IPS DF 4.7 (cell line): Measurements from ENCODE around the gene IRF1.

Source experiments
- DNase-seq: peaks from one replicate; pipeline ENCODE4 v3.0.0-alpha.2; 2013; ENCODE audit warnings: low spot score; ENCODE audit errors: extremely low read depth

The IRF1 gene

DNA sequence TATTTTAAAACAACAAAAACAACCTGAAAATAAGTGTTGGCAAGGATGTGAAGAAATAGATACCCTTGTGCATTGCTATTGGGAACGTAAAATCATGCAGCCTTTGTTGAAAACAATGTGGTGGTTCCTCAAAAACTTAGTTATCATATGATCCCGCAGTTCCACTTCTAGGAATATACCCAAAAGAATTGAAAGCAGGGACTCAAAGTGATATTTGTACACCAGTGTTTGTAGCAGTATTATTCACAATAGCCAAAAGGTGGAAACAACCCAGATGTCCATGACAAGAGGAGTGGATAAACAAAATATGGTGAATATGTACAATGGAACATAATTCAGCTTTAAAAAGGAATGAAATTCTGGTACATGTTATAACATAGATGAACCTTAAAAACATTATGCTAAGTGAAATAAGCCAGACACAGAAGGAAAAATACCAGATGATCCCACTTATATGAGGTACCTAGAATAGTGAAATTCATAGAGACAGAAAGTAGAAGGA lies 29.0 kb downstream of the IRF1 start:
- no peak for DNase-seq

DNA sequence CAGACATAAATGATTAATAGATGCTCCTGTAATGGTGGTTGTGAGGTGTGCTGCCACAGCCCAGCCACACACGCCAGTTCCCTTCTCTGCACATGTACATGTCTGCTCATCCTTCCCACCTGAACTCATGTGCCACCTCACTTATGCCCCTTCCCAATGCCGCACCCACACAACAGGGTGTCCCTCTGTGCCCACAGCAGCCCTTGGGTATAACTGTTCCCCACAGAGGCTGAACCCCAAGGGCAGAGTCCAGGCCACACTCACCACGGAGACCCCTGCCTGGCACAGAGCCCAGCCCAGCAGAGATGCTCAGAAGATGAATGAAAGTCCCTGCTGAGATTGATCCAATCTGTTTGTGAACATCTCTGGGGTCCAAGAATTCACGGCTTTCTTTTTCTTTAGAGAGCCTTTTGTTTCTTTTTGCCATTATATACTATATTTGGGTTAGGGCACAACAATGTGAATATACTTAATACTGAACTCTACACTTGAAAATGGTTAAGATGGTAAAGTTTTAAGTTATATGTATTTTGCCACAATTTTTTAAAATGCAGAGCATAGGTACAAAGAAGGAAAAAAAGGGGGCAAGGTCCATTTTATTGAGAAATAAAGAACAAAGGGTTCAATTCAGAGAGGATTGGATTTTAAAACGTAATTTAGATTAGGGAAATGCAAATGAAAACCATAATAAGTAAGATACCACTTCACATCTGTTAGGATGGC lies 29.6 kb downstream of the IRF1 start:
- DNase-seq: no peak

DNA sequence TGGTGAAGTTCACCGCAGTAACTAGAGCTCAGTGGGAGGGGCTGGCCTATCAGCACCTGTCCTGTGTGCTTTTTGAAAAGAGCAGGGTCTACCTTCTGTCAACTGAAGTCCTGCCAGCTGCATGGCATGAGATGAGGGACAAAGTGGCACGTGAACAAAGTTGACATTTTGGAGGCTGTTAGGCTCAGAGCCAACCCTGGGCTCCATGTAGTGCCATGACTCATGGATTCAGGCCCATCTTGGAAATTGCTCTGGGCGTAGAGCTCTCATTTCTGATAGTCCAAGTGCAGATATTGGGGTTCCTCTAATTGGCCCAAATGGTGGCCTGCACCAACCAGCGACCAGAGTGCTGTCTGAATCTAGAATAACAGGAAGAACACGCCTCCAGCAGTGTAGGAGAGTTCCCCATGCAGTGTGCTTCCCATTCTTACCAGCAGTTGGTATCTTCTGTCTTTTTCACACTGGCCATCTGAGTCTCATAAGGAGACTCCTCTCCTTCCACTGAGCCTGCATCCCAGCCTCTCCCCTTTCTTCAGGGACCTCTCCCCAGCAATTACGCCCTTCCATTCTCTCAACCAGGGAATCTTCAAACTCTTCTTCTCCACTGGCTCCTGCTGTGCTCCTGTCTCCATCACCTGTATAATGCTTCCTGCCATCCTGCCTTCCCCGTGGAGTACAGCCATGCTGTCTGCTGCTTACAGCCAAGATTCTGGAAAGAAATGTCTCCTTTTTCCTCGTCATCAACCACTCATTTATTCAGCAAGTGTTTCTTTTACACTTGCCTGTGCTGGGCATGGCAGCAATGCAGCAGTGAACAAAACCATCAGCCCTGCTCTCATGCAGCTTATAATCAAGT lies 30.4 kb downstream of the IRF1 start:
- no peak for DNase-seq

DNA sequence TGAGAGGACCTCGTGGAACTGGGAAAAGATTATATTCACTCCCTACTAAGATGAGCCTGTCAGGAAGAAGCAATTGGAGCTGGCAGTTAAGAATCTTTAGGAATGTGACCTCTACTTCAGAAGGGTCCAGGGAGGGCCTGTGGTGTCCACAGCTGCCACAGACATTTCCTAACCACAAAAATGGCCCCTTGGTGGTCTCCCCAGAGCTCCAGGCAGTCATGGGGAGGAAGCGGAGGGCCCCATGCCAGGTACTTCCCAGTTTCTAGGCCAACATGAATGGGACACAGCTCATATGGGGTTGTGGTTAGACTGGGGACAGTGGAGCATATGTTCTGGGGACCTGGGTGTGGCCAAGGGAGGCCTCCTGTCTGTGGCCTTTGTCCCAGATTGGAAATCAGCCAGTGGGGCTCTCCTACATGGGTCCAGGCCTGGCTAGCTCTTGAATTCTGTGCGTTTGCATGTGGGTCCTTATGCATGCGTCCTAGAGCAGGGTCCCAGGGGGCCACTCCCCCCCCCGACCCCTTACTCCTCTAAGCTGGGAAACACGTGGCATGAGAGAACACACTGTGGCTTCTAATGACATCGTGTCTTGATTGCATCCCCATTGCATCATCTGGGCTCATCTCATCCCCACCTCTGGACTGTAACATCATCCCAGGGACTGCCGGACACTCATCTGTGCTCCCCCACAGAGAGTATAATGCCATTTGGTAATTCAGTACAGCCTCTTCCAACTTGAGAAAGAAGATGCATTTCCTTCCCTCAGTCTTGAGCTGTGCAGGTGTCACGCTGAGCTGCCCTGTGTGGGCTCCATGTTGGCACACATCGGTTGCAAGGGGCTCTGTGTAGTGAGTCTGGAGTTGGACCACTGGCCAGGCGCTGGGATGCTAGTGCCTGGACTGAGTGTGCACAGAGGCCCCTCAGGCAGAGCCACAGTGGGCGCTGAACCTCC lies 31.3 kb downstream of the IRF1 start:
- no peak for DNase-seq

DNA sequence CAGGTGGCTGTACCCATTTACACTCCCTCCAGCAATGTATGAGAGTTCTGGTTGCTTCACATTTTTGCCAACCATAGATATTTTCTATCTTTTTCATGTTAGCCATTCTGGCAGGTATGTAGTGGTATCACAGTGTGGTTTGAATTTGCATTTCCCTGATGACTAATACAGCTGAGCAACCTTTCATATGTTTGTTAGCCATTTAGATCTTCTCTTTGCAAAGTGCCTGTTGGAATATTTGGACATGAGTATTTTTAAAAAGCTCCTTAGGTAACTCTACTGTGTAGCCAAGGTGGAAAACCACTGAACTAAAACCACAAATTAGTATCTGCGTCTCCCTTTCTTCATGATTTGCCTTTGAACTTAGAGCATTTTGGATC lies 31.9 kb downstream of the IRF1 start:
- no peak for DNase-seq

DNA sequence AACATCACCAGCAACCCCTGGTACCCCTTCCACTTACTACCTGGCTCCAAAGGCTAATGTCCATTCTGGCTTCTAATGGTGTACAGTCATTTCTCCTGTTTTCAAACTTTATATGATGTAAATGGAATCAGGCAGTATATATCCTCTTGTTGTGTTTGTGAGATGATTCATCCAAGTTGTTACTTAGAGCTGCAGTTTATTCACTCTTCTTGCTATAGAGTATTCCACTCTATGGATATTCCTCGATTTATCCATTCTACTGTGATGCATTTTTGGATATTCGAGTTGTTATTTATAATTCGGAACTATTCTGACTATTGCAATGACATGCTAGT lies 32.4 kb downstream of the IRF1 start:
- DNase-seq: no peak

DNA sequence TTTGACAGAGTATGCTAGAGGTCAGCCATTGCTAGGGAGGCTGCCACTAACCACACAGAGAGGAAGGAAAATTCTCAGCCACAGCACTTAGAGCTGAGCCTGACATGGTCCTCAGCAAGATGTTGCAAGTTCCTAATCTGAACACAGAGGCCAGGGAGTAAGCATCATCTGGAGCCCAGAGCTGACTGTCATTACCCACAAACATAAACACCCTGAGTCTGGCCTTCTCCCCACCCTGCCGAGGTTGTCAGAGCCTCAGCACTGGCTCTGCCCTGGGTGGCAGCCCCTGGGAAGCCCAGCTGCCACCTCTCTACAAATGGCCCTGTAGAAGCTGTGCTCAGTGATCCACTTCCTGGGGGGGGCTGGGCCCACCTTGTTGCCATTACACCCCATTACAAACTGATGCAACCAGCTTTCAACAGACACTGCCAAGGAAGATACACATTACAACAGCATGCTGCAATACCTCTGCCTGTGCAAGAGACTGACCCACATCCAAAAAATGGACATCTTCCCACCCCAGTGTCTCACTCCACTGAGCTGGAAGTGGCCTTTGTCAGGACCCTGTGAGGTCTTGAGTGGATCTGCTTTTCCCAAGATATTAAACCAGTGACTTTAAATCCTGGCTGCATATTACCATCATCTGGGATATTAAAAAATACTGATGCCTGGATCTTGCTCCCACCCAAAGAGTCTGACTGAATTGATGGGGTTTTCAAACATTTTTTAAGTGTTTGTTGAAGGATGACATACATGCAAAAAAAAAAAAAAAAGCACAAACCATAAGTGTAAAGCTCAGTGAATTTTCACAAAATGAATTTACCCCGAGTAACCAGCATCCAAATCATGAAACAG lies 33.0 kb downstream of the IRF1 start:
- no peak for DNase-seq

DNA sequence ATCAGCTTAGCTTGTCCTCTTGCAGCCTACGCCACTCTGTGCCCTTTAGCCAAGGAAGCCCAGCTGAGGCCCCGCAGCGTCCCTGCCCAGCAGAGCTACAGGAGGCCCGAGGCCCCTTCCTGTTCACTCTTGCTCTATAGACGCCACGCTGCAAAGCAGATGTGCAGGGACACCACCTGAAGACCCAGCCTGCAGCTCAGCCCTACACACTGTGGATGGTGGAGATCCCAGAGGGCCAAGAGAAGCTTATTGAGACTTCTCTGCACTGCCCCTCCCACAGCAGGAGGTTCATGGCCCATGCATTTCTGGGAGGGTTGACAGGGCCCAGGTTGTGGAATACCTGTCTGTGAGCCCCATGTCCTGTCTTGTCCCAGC lies 33.6 kb downstream of the IRF1 start:
- no peak for DNase-seq

DNA sequence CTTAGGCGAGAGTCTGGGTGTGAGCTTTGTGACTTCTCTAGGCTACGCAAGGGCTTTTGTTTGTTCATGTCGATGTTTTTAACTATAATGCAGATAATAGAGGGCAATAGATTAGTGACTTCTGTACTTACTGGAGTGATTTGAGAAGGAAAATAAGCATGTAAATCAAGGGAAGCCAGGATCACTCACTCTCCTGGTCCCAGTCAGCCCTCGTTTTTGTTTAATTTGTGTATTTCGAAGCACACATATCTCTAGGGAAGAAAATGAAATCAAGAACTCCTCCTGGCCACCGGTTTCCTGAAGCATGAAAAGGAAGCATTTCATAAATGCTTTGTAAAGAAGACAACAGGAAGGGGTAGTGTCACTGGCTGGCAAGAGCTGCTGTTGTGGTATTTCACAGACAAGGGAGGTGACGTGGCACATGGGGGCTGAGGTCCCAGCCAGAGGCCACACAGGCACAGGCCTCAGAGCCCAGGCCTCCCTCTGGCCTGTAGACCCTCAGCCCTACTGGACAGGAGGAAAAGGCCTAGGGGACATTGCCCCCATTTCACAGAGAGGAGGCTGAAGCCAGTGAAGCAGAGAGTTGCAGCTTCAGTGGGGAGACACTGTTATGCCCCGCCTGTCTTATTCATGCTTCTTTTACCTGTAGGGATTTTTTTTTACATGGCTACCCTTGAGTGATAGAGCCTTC lies 34.1 kb downstream of the IRF1 start:
- DNase-seq: no peak

DNA sequence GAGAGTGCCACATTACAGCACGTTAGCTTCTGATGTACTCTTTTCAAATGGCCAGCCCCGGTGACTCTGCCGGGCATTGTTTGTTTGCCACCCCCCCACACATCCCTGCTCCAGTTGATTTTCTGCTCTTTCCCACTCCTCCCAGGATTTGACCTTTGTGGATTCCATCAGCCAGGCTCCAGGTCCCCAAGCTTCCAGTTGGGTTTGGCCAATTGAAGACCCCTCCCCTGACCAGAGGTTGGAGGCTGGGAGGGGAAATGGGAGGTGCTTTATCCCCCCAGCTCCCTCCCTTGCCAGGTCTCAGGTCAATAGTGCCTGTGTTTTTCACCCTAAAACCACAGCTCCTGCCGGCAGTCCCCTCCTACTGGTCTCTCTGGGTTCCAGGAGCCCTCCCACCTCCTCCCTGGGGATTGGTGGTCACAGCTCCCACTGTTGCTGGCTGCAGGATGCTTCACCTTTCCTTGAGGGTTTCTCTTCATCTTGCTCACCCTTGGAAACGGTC lies 34.9 kb downstream of the IRF1 start:
- DNase-seq: no peak

DNA sequence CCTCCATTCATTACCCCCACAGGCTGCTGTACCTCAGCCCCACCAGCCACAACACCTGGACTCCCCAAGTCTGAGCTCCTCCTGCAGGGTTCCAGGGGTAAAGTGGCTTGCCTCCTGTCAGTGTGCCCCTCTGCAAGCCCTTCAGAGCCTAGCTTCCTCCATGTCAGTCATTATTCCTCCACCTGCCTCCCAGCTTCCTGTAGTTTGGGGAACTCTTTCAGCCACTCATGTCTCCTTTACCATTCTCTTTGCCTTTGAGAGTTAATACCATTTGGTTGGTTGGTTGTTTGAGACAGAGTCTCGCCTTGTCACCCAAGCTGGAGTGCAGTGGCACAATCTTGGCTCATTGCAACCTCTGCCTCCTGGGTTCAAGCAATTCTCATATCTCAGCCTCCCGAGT lies 36.2 kb downstream of the IRF1 start:
- DNase-seq: no peak

DNA sequence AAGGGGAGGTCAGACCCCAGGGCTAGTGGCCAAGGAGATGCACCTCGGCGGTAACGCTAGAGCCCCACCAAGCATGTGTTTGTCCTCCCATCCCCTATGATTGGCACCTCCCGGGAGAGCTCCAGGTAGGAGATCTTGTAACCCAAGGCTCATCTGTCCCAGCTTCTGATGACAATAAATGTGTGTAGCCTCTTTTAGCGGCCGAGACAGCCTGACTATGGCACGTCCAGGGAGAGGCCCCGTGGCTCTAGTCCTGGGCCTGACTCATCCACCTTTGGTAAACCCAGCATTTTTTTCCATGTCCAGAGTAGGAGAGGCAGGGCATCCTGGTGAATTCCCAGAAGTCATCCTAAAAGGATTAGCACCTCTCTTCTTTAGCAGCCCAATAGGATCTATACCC lies 39.2 kb downstream of the IRF1 start:
- no peak for DNase-seq

DNA sequence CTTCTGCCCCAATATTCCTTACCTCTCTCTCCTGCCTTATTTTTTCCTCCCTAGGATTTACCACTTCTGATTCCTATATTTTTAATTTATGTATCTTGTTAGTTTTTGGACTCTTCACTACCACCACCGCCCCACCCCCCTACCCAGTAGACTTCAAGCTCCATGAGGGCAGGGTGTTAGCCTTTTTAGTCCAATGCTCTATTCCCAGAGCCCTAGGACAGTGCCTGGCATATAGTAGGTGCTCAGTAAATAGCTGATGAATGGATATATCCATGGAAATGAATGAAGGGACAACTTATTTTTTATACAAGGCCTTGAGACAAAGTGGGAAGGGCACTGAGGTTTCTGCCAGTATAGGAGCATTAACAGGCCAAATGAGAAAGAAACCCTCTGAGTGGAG lies 41.5 kb downstream of the IRF1 start:
- DNase-seq: no peak

DNA sequence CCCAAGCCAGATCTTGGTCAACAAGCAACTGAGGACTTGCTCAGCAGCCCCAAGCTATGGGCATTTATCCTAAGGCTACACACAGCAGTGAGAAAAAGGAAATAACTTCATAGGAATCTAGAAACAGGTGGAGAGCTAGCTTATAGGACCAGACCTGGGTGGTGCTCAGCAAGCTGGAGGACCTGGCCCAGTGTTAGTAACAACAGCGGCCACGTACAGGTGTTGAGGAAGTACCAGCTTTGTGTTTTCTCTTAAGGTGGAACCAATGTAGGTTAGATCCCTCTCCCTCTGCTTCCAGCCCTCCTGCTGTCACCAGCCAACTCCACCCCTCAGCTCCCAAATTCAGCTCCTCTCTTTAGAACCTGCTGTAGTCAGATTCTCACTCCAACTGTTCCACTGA lies 43.4 kb downstream of the IRF1 start:
- DNase-seq: no peak

DNA sequence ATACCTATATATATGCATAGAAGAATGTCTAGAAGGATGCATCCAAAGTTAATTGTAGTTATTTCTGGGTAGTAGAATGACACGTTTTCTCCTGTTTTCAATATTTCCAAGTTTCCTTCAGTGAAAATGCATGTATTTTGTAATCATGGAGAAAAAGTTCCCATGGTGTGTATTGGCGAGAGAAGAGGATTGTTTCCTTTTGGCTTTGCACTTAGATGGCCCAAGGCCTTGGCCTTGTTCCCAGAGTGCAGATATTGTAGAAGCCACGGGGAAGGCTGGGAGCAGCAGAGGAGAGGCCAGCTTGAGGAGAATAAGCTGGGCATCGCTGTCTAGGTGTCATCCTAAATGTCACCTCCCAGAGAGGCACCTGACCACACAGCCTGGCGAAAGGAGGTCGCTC lies 44.0 kb downstream of the IRF1 start:
- DNase-seq: no peak

DNA sequence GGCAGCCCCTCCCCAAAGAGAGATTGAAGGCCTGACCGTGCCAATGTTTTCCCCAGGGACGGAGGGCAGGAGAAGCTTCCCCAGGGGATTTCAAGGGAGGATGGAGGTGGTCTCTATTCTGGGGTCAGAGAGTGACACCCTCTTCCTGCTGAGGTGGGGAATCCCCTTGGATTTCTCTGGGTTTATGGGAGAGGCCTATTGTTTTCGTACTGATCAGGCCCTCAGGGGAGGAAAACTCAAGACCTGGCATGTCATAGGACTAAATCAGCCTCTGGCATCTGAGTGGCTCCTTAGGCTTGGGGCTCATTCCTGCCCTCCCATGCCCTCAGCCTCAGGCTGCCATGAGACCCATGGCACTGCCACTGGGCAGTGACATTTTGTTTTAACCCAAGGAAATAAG lies 44.6 kb downstream of the IRF1 start:
- DNase-seq: no peak

DNA sequence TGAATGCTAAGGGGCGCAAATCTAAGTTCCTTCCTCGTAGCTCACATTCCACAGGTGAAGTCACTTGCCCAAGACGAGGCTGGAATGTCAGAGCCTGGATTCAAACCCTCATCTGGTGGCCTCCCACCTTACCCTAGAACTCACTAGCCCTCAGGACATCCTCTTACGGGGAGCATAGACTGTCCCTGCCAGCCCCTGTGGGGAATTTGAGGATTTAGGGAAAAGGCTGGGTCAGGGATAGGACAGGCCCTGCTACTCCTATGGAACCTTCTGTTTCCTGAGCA lies 45.0 kb downstream of the IRF1 start:
- DNase-seq: no peak

DNA sequence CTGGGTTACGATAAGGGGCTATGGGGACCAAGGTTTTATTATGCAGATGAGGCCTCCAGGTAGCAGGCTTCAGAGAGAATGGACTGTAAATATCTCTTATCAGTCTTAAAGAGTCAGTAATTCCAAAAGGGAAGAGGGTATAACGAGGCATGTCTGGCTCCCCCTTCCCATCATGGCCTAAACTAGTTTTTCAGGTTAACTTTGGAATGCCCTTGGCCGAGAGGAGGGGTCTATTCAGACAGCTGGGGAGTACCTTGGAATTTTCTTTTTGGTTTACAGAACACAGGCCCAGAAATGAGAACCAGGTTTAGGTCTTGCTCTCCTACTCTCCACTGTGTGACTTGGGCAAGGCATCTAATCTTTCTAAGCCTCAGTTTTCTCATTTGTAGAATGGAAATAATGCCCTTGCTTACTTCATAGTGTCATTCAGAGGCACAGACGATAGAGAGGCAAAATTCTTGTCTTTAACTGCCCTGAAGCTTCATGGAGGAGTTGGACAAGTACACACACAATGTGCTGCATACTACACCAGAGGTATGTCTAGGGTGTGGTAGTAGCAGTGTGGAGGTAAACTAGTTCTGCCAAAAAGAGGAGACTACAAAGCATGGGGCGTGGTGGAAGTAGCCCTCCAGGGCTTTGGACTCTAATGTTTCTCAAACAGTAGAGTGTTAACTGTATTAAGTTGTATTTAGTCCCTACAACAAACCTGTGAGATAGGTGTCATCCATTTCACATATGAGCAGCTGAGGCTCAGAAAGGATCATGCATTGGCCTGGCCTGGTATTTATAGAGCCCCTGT lies 45.5 kb downstream of the IRF1 start:
- DNase-seq: no peak

DNA sequence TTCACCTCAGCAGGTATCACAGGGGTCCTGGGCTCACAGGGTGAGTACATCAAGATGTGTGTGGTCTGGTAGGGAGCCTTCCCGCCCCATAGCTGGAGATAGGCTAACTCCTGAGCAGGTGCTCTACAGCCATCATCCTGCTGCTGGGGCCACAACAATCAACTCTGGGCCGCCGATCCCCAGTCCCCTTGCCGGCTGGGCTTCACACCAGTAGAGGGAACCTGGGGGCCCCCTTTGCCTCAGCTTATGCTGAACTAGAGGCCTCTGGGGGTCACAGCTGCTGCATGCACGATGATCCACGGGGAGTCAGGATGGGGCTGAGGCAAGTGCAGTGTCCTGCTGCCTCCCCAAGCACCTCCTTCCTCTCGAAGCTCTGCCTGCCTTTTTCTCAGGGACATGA lies 46.5 kb downstream of the IRF1 start:
- DNase-seq: no peak
